Epithelial cell of proximal tubule (primary cell): ENCODE results near the gene SLC8A1. TPM values are rescaled to one million over a fixed set of nuclear protein-coding genes. Genes with fewer than 3 reads are reported as not detected.

Source experiments
- DNase-seq: peaks from one replicate; pipeline ENCODE4 v3.0.0-alpha.2; 2011; ENCODE audit warnings: low read depth
- H3K4me3 ChIP-seq: 2 replicates; pipeline ENCODE4 v1.5.1; 2011; ENCODE audit warnings: low read depth, mild to moderate bottlenecking, low read length
- total RNA-seq: library from RNA; depleted of rRNA; stranded (reverse); fragments of >200 nt; gene quantifications from 2 replicates; pipeline ENCODE4 v1.2.3, GENCODE V29; 2015
- TF ChIP-seq, protein P1 (sequence below): conservative IDR thresholded peaks from 2 replicates; pipeline ENCODE4 v1.5.1; 2012; ENCODE audit warnings: low read depth, mild to moderate bottlenecking, low read length

SLC8A1 gene
- total RNA-seq, 1 donor from 2014 or later = 4.8 TPM

DNA sequence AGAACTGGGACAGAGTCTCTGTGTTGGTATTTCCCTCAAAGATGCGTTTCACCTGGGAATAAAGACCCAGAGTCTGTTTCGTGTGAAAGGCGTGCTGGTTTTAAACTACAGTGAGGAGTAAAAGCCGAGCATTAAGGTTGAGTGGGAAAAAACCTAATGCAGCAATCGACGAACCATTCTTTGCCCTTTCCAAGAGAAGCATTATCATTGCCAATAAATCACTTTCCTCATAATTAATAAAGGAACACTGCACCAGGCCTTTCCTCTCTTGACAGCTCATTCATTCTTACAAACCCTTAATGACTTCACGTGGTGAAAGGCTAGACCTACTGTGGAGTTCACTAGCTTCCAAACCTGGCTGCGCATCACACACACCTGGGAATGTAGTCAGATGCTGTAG, 896 bp upstream of the SLC8A1 start:
- H3K4me3 ChIP-seq = no peak overlapping the region
- DNase-seq = no peak
- TF ChIP-seq, protein P1, sequence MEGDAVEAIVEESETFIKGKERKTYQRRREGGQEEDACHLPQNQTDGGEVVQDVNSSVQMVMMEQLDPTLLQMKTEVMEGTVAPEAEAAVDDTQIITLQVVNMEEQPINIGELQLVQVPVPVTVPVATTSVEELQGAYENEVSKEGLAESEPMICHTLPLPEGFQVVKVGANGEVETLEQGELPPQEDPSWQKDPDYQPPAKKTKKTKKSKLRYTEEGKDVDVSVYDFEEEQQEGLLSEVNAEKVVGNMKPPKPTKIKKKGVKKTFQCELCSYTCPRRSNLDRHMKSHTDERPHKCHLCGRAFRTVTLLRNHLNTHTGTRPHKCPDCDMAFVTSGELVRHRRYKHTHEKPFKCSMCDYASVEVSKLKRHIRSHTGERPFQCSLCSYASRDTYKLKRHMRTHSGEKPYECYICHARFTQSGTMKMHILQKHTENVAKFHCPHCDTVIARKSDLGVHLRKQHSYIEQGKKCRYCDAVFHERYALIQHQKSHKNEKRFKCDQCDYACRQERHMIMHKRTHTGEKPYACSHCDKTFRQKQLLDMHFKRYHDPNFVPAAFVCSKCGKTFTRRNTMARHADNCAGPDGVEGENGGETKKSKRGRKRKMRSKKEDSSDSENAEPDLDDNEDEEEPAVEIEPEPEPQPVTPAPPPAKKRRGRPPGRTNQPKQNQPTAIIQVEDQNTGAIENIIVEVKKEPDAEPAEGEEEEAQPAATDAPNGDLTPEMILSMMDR = no peak

DNA sequence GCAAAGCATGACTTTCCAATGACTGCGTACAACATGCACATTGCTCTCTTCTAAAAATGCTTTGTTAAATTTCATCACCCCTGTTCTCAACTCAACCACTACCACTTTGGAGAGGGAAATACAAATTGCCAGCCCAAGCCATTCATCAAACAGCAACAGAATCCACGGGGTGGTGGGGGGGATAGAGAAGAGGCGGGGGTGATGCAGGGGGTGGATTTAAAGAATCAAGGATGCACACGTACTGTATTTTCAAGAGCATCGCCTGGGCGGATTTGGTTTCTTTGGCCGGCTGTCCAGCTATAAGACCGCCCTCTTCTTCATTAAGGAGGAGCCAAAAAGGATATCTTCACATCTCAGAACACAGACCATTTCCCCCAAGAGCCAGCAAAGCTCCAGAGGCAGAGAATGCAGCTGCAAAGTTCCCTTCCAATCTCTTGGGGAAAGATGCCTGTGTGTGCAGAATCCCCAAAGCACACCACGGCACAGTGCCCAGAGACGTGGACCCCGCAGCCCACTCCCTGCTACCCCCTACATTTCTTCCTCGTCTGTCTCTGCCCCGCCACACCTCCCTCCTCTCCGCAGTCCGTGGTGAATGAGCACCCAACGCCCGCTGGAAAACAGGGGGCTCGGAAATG, 977 bp downstream of the SLC8A1 start:
- H3K4me3 ChIP-seq = peak overlapping the region; percentile 59
- no peak for DNase-seq
- TF ChIP-seq, protein P1 = no peak

- TF ChIP-seq, protein P1 = no peak
- peak; percentile 15 for DNase-seq
- peak overlapping the region; percentile 59 for H3K4me3 ChIP-seq
Observed at GRCh38 chr2:40450066-40450795, 1.7 kb downstream of the SLC8A1 start.

GRCh38 chr2:40448476-40449079, 3.3 kb downstream of the SLC8A1 start:
- no peak overlapping the region for H3K4me3 ChIP-seq
- no peak for DNase-seq
- TF ChIP-seq, protein P1 = peak; percentile 83

DNA sequence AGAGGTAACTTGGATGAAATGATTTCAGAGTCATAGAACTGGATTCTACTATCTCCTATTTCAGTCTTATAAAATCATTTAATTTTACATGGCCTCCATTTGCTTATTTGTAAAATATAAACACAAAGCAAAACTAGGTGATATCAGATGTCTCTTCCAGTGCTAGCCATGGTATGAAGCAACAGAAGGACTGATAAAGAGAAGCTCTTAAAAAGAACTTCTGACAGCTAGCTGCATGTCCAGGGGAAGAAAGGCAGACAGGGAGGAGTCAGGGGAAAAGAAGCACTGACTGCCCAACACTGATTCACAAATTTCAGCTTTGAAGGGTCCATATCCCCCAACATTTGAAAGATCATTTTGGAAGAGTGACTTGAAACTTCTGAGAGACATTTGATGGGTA, 6.4 kb downstream of the SLC8A1 start:
- DNase-seq = no peak
- TF ChIP-seq, protein P1 = no peak
- H3K4me3 ChIP-seq = no peak overlapping the region

GRCh38 chr2:40440835-40441234, 11.1 kb downstream of the SLC8A1 start:
- no peak for DNase-seq
- H3K4me3 ChIP-seq = no peak overlapping the region
- TF ChIP-seq, protein P1 = no peak
